NCI-H2107 treated with DMSO at 0.1 percent for 48 hours (cell line): Measurements from ENCODE around the gene ARHGEF39.

Experiments used
- DNase-seq: peaks from one replicate; lab custom pipeline; 2025; ENCODE audit not compliant: unreplicated experiment; lab: John Stamatoyannopoulos, UW

ARHGEF39 gene

DNA sequence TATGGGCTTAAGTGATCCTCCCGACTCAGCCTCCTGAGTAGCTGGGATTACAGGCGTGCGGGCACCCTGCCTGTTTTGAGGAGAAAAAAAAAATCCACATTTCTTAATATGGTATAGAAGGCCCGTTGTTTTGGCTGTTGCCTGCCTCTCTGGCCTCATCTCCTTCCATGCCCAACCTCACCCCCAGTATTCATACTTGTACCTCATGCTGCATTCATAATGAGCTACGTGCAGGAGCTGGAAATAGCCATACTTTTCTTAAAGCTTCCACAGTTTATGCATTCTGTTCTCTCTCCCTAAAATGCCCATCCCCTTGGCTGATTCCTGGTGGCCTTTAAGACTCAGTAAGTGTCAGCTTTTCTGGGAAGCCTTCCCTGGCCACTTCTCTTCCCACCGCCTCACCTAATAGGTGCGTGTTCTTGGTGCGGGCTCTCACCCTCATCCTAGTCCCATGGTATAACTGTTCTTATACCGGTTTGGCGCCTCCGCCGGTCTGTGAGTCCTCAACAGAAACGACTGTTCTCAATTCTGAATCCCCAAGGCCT lies 26.8 kb upstream of the ARHGEF39 start:
- DNase-seq, result no peak

DNA sequence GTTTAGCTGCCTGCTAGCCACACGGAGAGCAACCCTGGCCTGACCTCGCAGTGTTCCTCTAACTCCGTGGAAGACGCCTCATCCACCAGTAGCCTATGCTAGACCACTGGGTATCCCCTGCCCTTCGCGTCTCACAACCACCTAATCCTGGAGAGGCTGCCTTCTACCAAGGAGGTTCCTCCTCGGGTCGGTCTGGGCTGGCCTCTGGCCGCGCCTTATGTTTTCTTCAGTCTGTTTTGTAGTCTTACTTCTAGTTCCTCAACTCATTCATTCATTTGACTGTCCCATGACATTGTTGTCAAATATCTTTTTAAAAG lies 26.3 kb upstream of the ARHGEF39 start:
- no peak for DNase-seq

DNA sequence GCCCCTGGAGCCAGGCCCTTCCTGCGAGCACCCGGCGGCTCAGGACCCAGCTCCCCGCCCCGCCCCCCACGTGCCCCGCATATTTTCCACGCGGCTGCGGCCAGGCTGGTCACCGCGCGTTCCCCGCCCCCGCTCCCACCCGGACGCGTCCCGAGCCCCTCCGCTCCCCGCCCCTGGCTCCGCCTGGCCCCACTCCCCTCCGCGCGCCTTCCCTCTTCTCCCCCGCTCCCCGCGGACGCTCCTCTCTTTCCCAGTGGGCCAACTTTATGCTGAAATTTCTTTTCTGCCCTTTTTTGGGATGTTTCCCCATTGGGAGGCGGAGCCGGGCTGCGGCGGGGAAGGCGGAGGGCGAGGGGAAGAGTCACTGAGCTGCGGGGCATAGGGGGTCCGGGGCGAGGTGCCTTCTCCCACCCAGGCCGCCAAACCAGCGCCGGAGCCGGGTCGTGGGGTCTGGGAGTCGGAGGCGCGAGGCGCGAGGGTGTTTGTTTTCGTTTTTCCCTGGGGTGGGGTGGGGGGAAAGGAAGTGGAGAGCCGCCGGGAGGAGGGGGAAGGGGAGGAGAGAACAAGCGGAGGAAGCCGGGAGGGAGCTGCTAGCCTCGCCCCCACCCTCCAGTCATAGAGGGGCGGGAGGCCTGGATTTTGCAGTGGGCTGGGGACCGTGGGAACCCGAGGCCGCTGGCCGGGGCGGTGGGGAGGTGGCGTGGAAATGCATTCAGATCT lies 25.8 kb upstream of the ARHGEF39 start:
- DNase-seq, result peak; percentile 8

DNA sequence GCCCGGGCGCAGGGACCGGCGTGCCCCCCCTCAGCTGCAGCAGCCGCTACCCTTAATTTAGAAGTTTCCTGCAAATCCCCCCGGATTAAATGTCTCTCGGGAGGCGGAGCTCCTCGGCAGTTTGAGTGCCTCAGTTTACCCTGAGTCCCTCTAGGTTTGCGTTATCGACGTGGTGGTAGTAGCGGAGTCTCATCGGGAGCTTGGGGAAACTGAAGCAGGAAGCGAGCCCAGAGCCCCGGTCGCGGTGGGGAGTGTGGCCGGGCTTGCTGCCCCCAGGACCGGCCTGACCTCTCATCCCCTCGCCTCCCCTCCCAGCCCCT lies 25.3 kb upstream of the ARHGEF39 start:
- DNase-seq, result no peak

DNA sequence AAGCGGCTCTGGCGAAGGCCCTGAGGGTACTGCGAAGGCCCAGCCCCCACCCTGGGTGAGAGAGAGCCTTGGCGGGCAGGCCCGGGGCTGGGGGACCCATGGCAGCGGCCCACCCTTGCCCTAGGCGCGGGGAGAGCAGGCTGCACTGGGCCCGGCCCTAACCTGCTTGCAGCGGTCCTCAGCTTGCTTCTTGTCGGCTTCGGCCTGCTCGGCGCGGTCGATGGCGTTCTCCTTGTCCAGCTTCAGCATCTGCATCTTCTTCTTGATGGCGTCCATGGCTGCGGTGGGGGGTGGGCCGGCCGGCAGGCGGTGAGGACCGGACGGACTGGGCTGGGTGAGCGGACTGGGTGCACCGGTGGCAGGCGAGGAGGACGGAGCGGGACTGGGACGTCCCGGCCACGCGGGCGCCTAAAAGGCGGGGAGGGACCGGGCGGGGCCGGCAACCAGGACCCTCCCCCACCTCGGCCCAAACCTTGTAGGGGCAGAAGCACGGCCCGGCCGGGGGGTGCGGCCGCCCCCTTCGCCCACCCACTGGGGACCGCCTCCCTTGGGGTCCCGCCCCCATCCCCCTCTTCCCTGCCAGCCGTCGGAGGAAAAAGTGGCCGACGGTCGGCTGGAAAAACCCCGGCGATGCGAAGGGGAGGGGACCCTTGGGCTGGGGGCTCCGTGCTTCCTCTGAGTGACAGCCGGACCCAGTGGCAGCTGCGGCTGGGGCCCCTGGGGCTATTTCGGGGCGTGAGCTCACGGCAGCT lies 24.7 kb upstream of the ARHGEF39 start, which contains the start of gene TPM2:
TSS of gene TPM2 (minus strand) at position 384 of the 752 bp plus-strand sequence. CDS start at position 276, 108 bp downstream.
- DNase-seq, result no peak

DNA sequence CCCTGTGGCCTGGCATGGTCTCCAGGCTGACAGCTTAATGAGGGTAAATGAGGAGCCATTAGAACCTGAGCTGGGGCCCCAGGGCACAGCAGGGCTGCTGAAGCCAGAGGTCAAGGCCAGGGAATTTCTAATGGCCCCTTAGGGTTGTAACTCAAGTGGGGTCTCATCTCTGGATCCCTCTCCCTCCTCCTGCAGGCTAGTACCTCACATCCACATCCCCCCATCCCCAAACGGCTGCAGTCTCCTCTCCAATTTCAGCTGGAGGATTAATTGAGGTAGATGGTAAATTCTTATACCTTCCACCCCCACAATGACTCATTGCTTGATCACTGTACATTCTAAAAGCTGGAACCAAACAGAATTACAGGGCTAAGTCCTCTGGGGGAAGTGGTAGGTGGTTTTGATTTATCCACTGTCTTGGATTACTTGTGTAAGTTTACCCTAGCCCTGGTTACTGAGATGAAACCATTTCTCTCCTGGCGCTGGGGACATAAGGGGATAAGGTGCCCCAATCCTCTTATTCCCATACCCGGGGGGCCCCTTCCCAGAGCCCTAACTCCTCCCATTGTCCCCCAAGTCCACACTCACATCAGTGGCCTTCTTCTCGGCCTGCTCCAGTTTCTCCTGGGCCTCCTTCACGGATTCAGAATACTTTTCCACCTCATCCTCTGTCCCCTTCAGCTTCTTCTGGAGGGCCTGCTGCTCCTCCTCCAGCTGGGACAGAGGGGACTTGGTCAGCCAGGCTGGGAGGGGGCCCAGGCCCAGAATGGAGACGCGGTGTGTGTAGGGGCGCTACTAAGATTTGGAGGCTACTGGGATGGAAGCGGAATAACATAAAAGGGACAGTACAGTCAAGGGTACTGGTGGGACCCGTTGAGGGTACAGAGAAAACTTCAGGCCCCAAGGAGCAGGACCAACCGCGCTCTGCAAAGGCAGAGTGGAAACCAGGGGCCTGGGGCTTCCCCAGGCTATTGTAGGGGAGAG lies 23.9 kb upstream of the ARHGEF39 start:
- no peak for DNase-seq

DNA sequence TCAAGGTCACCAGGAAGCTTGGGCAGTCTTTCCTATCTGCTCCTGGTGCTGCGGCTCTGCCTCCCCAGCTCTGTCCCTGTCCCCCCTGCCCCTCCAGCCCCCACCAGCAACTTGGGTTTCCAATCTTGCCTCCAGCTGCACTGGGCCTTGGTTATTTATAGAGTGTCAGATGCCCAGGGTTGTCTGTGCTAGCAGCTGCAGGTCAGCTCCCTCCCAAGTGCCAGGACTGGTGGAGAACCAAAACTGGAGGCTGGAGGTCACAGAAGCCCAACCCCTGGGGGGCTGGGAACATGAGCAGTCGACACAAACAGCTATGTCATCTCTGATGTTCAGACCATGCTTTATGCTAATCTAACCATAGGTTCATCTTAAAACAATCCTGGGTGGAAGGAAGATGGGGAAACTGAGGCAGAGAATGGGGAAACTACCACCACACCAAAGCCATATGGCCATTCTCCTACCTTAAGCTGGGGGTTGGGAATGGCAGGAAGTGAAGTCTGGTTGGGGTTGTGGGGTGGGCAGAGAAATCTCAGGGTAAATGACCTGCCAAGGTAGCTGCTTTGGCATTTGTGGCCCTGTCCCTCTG lies 23.1 kb upstream of the ARHGEF39 start:
- no peak for DNase-seq

DNA sequence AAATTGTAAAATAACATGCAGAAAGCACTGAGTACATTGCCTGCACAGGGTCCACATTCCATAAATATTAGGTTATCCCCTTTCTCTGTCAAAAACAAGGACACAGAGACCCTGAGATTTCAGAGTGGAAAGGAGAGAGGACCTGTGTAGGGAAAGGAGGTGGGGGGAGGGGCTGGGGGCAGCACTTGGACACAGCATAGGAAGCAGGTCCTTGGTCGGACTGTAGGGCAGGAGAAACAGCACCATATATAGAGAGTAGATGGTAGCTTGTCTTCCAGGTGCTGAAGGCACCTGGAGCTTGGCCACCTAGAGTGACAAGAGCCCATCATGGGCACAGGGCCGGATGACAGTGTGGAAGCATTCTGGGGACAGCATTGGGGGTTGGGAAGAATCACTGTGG lies 22.3 kb upstream of the ARHGEF39 start:
- no peak for DNase-seq

DNA sequence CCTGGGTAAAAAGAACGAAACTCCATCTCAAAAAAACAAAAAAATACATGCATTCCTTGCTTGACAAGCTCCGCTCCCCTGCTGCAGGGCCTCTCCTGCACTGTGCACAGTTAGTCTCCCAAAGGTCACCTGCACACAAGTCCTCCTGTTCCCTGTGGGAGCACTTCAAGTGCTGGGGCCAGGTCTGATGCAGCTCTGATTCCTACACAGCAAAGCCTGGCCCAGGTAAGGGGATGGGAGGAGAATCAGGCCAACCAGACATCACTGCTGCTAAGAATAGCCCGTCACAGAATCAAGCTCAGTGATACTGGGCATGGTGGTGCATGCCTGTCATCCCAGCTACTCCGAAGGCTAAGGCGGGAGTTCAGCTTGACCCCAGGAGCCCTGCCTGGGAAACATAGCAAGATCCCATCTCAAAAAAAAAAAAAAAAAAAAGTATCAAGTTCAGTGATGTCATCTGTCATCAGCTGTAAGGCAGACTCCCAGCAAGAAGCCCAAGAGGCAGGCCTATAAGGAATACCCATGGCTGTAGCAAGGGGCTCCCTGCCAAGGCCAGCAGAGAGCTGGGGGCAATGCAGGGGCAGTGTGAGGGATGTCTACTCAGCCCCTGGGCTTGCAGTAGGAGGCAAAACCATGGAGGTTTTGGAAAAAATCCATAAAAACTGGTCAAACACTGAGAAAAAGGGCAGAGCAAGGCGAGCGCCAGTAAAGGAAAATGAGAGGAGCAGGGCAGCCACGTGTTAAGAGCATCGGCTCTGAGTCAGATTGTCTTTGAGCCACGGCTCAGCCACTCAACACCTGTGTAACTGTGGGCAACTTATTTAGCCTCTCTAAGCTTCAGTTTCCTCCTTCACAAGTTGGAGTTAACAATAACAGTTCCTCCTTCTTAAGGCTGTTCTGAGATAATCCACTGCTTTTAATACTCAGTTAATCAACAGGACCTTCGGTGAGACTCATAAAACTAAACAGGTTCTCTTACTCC lies 21.5 kb upstream of the ARHGEF39 start:
- DNase-seq, result no peak

DNA sequence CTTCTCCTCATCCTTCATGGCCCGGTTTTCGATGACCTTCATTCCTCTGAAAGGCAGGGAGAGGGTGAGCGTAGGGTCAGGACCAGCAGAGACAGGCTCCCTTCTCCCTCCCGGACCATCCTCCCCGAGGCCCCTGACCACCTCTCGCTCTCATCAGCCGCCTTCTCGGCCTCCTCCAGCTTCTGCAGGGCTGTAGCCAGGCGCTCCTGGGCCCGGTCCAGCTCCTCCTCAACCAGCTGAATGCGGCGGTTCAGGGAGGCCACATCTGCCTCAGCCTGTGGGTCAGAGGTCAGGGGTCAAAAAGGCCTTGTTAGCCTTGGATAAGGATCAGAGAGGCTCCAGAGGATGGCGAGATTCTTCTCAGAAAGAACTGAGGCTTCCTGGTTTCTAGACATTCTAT lies 20.5 kb upstream of the ARHGEF39 start:
- no peak for DNase-seq

DNA sequence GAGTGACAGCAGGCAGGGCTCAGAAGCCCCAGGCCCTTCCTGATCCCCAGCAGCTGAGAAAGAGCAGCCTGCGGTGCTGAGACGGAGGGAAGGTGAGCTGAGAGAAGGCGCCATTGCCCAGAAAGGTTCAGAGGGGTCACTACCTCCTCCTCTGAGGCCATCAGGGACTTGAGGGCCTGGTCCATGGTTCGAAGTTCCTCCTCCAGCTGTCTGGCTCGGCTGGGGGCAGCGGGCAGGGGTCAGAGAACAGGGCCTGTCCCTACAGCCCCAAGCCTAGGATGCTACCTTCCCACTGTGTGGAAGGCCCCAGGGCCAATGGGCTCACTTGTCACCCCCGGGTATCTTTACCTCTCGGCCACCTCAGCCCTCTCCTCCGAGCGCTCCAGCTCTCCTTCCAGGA lies 19.9 kb upstream of the ARHGEF39 start:
- DNase-seq, result no peak

DNA sequence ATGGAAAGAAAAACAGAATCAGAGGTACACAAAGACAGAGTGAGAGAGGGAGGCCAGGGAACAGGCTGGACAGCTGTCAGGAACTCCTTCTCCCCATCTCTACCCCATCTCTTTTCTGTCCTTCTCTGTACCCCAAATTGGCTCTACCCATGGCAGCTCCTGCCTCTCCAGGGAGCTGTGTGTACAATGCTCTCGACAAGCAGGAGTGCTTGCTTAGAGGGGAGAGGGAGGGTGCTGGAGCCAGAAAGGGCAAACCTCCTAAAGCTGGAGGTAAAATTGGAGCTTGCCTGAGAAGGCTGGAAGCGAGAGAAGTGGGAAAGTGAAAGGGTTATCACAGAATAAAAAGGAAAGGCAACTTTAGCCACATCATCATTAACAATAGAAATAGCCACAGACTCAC lies 18.3 kb upstream of the ARHGEF39 start:
- peak; percentile 36 for DNase-seq

DNA sequence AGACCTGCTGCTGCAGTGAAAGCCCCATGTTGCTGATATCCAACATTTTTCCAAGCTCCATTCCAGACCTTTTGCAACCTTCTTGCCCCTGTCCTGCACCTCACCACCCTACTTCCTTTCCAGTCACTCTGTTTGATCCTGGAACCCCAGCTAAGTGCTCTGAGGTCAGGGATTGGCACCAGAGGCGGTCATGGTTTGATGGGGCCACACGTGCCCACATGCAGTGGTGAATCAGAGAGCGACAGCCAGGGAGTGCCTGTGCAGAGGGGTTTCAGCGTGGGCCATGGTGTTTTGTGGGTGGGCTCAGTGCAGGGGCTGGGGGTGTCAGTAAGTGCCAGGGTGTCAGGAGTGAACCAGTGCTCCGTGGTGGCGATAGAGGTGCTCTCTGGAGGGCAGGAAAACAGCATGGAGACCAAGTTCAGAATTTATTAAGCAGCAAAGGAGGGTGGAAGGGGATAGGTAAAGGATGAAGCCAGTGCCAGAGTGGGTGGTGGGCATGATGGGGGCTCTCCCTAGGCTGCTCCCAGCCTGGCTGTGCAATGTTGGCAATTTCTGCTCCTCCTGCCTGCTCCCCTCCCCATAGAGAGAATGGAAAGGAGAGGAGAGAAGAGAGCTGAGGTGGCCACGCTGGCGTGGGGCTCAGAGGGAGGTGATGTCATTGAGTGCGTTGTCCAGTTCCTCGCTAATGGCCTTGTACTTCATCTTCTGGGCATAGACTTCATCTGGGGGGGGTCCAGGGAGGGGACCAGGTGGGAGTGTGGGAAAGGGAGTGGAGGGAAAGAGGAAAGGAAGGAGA lies 17.7 kb upstream of the ARHGEF39 start:
- DNase-seq, result no peak

DNA sequence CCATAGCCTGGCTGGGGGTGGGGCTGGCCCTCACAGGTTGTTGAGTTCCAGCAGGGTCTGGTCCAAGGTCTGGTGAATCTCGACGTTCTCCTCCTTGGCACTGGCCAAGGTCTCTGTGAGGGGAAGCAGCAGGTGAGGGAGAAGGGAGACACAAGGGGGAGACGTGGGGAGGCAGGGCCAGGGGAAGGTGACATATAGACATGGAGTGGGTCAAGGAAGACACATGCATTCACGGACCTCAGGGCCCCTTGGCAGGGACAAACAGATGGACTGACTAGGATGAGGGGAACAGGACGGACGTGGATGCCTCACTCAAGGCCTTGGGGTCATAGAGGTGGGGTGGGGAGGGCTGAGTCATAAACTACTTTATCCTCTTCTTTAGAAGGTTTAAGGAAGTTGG lies 17.1 kb upstream of the ARHGEF39 start:
- no peak for DNase-seq

DNA sequence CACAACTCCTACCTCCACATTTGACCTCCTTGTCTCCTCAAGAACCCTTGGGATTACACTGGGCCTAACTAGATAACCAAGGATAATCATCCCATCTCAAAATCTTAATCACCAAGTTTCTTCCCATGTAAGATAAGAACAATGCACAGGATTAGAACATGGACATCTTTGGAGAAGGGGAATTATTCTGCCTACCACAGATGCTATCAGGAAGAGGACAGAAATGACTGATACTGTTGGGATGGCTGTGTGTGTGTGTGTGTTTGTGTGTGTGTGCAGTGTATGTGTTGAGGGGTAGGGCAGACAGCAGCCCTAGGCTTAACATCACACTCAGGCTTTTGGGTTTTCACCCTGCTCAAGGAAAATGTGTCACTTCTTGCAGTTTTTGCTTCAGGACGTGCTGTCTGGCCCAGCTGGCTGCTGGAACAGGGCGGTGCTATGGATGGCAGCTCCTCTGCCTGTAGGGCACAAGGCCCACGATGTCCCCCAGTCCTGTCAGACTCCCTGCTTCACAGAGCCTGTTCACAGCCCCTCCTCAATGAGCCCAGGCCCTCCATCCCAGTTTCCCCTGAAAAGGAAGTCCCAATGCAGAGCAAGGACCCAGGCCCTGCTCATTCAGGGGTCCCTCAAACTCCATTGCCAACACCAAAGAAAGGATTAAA lies 16.5 kb upstream of the ARHGEF39 start:
- DNase-seq, result no peak

DNA sequence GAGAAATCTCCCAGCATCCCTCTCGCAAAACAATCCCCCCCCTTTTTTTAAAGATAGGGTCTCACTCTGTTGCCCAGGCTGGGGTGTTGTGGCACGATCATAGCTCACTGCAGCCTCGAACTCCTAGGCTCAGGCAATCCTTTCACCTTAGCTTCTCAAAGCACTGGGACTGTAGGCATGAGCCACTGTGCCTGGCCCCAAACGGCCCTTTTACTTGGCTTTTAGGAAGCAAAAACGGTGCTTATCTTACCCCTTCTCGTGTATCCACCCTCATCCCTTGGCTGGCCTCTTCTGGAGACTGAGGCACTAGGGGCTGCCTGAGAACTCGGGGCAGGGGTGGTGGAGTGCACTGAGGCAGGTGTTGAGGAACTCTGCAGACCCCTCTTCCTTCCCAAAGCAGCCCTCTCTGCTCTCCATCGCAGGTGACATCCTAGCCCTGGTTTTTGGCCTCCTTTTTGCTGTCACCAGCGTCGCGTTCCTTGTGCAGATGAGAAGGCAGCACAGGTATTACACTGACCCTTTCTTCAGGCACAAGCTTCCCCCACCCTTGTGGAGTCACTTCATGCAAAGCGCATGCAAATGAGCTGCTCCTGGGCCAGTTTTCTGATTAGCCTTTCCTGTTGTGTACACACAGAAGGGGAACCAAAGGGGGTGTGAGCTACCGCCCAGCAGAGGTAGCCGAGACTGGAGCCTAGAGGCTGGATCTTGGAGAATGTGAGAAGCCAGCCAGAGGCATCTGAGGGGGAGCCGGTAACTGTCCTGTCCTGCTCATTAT lies 15.5 kb upstream of the ARHGEF39 start:
- no peak for DNase-seq

DNA sequence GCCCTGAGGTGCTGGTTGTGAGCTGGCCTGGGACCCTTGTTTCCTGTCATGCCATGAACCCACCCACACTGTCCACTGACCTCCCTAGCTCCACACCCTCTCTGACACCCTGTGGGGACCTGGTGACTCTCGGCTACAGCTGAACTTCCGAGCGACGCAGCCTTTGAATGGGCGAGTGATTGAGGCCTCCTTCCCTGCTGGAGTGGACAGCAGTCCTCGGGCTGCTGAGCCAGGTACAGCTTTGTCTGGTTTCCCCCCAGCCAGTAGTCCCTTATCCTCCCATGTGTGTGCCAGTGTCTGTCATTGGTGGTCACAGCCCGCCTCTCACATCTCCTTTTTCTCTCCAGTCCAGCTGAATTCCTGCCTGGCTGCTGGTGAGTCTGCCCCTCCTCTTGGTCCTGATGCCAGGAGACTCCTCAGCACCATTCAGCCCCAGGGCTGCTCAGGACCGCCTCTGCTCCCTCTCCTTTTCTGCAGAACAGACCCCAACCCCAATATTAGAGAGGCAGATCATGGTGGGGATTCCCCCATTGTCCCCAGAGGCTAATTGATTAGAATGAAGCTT lies 14.9 kb upstream of the ARHGEF39 start:
- no peak for DNase-seq
